ENCODE data around the gene NELL2.
A peak's percentile ranks its signal among the peaks of the same experiment; 100 is the strongest.

NELL2 gene

GRCh38 chr12:44588651-44589050 lies 287.5 kb downstream of the NELL2 start:
- DNase-seq: no peak

- no peak for DNase-seq
Measured at GRCh38 chr12:44584625-44585024, 291.5 kb downstream of the NELL2 start.

GRCh38 chr12:44582521-44582920 lies 293.6 kb downstream of the NELL2 start:
- DNase-seq: no peak

- no peak for DNase-seq
Measured at GRCh38 chr12:44581642-44582242, 294.4 kb downstream of the NELL2 start.

- DNase-seq: no peak
Measured at GRCh38 chr12:44574586-44574985, 301.5 kb downstream of the NELL2 start.

- no peak for DNase-seq
Measured at GRCh38 chr12:44573723-44574122, 302.4 kb downstream of the NELL2 start.

- DNase-seq: no peak
Measured at GRCh38 chr12:44571006-44571550, 305.0 kb downstream of the NELL2 start.

- no peak for DNase-seq
Measured at GRCh38 chr12:44570036-44570583, 306.0 kb downstream of the NELL2 start.

GRCh38 chr12:44565163-44565562 lies 311.0 kb downstream of the NELL2 start:
- no peak for DNase-seq

- no peak for DNase-seq
Measured at GRCh38 chr12:44563486-44563885, 312.6 kb downstream of the NELL2 start.

- DNase-seq: no peak
Measured at GRCh38 chr12:44558340-44559100, 317.6 kb downstream of the NELL2 start.

- no peak for DNase-seq
Measured at GRCh38 chr12:44555454-44555853, 320.7 kb downstream of the NELL2 start.

- no peak for DNase-seq
Measured at GRCh38 chr12:44551631-44552030, 324.5 kb downstream of the NELL2 start.

GRCh38 chr12:44550377-44550776 lies 325.7 kb downstream of the NELL2 start:
- no peak for DNase-seq

- no peak for DNase-seq
Measured at GRCh38 chr12:44546060-44546459, 330.1 kb downstream of the NELL2 start.

- no peak for DNase-seq
Measured at GRCh38 chr12:44544018-44544417, 332.1 kb downstream of the NELL2 start.

- DNase-seq: peak; percentile 59
Measured at GRCh38 chr12:44542716-44543115, 333.4 kb downstream of the NELL2 start.

- DNase-seq: no peak
Measured at GRCh38 chr12:44537354-44537753, 338.8 kb downstream of the NELL2 start.

- DNase-seq: no peak
Measured at GRCh38 chr12:44532940-44533339, 343.2 kb downstream of the NELL2 start.

GRCh38 chr12:44531320-44531971 lies 344.7 kb downstream of the NELL2 start:
- no peak for DNase-seq

GRCh38 chr12:44526655-44527182 lies 349.4 kb downstream of the NELL2 start:
- no peak for DNase-seq

- DNase-seq: peak; percentile 52
Measured at GRCh38 chr12:44525806-44526654, 350.1 kb downstream of the NELL2 start.

Measured in islet precursor cell (in vitro differentiated cells).